Measurements from ENCODE around the gene POLR2J3.
"Not testable (repeated sequence)": the region's sequence is repeated elsewhere in the genome, so short reads cannot be mapped to it uniquely, and the experiment has no call there.

DNA sequence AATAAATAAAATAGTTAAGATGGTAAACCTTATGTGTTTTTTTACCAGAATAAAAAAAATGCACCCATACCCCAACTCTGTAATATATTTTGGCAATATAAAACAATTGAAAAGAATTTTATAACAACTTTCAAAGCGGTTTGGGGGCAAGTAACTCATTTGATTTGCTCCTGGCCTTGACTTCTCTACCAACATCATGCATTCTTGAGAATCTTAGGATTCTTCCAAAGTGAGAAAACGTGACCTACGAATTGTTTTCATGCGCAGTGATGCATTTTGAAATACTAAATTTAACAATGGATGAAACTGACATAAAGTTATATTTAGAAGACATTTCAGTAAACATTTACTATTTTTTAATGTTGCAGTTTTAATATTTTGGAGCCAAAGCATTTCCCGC, 51.6 kb downstream of the POLR2J3 start:
- not testable (repeated sequence) for TF ChIP-seq CTCF (IDR thresholded peaks at IDR 0.05; ENCODE audit: low read depth, low read length); EZH2phosphoT487 (IDR thresholded peaks at IDR 0.05; ENCODE audit: low read depth)
